ENCODE measurements around the gene UBE2V1.
"Not testable (repeated sequence)": the region's sequence is repeated elsewhere in the genome, so short reads cannot be mapped to it uniquely, and the experiment has no call there.

Gene UBE2V1

GRCh38 chr20:50111829-50112495 lies 988 bp downstream of the UBE2V1 start:
- peak overlapping the region; percentile 97 for H3K4me3 ChIP-seq (ENCODE audit: low read depth, low read length)
- no peak for TF ChIP-seq CTCF (IDR thresholded peaks at IDR 0.05; ENCODE audit: low read depth, low read length)

- TF ChIP-seq CTCF (IDR thresholded peaks at IDR 0.05; ENCODE audit: low read depth, low read length), result no peak
- peak overlapping the region; percentile 97 for H3K4me3 ChIP-seq (ENCODE audit: low read depth, low read length)
Observed at GRCh38 chr20:50111120-50111828, 1.7 kb downstream of the UBE2V1 start.

GRCh38 chr20:50110141-50111047 lies 2.6 kb downstream of the UBE2V1 start:
- H3K4me3 ChIP-seq (ENCODE audit: low read depth, low read length), result peak overlapping the region; percentile 97
- no peak for TF ChIP-seq CTCF (IDR thresholded peaks at IDR 0.05; ENCODE audit: low read depth, low read length)

DNA sequence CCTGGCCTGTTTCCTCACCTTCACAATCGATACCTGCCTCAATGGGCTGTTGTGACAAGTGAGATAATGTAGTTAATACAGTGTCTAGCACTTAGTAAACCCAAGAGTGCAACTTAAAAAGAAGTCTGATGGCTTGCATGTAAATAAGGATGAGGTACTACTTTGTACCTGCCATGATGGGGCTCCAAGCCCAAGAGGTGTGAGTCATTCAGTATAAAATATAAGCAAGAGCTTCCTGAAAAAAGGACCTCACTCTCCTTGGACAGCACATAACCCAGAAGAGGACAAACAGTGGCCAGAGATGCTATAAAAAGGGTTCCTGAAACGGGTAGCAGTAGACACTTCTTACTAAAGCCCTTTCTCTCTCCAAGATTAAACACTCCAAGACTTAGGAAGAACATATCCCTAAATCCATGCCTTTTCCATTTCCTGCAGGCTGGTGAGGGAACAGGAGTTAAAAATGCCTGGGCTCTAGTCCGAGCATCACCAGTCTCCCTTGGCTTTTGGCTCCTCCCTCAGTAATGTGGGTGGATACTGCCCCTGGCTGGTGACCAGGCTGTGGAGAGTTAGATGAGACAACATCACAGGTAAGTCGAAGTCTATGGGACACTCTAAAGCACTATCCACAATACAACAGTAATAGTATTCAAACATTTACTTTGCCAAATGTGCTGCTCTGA lies 4.3 kb downstream of the UBE2V1 start:
- TF ChIP-seq CTCF (IDR thresholded peaks at IDR 0.05; ENCODE audit: low read depth, low read length), result no peak

GRCh38 chr20:50107796-50108331 lies 5.1 kb downstream of the UBE2V1 start:
- no peak overlapping the region for H3K4me3 ChIP-seq (ENCODE audit: low read depth, low read length)
- TF ChIP-seq CTCF (IDR thresholded peaks at IDR 0.05; ENCODE audit: low read depth, low read length), result no peak

More for the DNA sequence above, 4.3 kb downstream of the UBE2V1 start:
- H3K4me3 ChIP-seq (ENCODE audit: low read depth, low read length), result no peak overlapping the region

DNA sequence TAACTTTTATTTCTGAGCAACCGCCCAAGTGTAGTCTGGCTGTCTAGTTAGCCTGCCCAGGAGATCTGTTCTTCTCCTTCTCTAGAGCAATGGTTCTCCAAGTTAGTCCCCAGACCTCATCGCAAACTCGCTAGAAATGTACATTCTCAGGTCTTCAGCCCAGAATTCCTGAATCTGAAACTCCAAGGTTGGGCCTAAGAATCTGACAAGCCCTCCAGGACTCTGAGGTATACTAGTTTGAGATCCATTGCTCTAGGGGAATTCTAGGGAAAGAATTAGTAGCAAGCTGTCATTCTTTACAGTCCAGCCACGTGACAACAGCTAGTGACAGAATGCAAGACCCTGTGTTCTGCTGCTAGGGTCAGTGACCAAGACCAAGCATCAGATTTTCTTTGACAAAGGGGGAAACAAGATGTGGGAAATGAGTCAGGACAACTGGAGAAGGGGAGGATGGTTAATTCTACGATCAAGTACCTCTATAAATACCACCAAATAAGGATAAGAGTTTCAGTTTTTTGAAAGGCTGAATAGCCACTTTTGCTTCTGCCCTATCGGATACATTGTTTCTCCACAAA lies 5.8 kb downstream of the UBE2V1 start:
- H3K4me3 ChIP-seq (ENCODE audit: low read depth, low read length), result no peak overlapping the region
- TF ChIP-seq CTCF (IDR thresholded peaks at IDR 0.05; ENCODE audit: low read depth, low read length), result no peak

DNA sequence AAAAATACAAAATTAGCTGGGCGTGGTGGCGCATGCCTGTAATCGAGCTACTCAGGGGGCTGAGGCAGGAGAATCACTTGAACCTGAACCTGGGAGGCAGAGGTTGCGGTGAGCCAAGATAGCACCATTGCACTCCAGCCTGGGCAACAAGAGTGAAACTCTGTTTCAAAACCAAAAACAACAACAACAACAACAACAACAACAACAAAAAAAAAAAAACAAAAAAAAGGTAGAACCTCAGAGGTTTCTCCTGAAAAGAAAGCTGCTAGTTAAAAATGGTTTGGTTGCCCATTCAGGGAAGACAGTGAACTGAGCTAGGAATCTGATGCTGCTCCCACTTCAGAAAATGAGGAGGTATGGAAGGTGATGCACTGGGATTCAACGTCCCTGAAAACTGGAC lies 6.3 kb downstream of the UBE2V1 start:
- not testable (repeated sequence) for H3K4me3 ChIP-seq (ENCODE audit: low read depth, low read length)

- H3K4me3 ChIP-seq (ENCODE audit: low read depth, low read length), result not testable (repeated sequence)
Observed at GRCh38 chr20:50103464-50104107, 9.4 kb downstream of the UBE2V1 start.

DNA sequence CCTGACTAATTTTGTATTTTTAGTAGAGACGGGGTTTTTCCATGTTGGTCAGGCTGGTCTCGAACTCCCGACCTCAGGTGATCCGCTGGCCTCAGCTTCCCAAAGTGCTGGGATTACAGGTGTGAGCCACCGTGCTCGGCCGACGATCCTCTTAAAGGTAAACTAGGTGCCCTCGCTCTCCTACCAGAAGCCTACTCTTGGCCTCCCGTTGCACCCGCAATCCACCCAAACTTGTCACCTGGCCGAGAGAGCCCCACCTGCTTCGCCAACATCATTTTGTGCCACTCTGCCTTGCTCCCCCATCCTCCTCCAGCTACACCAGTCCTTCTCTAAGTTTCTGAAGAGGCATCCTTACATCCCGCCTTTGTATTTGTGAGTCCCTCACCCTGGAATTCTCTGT lies 10.4 kb downstream of the UBE2V1 start:
- H3K4me3 ChIP-seq (ENCODE audit: low read depth, low read length), result not testable (repeated sequence)
